ENCODE data around the gene RAI1.

RAI1 gene

DNA sequence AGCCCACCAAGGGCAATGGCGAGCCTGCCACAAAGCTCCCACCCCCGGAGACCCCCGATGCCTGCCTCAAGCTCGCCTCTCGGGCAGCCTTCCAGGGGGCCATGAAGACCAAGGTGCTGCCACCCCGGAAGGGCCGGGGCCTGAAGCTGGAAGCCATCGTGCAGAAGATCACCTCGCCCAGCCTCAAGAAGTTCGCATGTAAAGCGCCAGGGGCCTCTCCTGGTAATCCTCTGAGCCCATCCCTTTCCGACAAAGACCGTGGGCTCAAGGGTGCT lies 115.5 kb downstream of the RAI1 start:
- no peak for DNase-seq (ENCODE audit: extremely low read depth, insufficient read length)
- Histone ChIP-seq H3K4me3 (replicated peaks; ENCODE audit: low read depth, low read length) (no peak overlapping the region), H3K27me3 (replicated peaks; ENCODE audit: control insufficient read depth, insufficient read depth, low read length) (no peaks in the 10 kb centered on the region), H3K36me3 (ENCODE audit: control insufficient read depth, insufficient read depth, low read length) (peaks cover 24% of the 10 kb centered on the region)
- TF ChIP-seq, protein P1, sequence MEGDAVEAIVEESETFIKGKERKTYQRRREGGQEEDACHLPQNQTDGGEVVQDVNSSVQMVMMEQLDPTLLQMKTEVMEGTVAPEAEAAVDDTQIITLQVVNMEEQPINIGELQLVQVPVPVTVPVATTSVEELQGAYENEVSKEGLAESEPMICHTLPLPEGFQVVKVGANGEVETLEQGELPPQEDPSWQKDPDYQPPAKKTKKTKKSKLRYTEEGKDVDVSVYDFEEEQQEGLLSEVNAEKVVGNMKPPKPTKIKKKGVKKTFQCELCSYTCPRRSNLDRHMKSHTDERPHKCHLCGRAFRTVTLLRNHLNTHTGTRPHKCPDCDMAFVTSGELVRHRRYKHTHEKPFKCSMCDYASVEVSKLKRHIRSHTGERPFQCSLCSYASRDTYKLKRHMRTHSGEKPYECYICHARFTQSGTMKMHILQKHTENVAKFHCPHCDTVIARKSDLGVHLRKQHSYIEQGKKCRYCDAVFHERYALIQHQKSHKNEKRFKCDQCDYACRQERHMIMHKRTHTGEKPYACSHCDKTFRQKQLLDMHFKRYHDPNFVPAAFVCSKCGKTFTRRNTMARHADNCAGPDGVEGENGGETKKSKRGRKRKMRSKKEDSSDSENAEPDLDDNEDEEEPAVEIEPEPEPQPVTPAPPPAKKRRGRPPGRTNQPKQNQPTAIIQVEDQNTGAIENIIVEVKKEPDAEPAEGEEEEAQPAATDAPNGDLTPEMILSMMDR (IDR thresholded peaks at IDR 0.05; ENCODE audit: insufficient read depth, low read length, poor library complexity, severe bottlenecking), result no peak

DNA sequence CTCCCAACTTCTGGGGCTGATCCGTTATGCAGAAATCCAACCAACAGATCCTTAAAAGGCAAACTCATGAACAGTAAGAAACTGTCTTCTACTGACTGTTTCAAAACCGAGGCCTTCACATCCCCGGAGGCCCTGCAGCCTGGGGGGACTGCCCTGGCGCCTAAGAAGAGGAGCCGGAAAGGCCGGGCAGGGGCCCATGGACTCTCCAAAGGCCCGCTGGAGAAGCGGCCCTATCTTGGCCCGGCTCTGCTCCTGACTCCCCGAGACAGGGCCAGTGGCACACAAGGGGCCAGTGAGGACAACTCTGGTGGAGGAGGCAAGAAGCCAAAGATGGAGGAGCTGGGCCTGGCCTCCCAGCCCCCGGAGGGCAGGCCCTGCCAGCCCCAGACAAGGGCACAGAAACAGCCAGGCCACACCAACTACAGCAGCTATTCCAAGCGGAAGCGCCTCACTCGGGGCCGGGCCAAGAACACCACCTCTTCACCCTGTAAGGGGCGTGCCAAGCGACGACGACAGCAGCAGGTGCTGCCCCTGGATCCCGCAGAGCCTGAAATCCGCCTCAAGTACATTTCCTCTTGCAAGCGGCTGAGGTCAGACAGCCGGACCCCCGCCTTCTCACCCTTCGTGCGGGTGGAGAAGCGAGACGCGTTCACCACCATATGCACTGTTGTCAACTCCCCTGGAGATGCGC lies 116.0 kb downstream of the RAI1 start:
- H3K27me3 ChIP-seq (replicated peaks; ENCODE audit: control insufficient read depth, insufficient read depth, low read length), result no peaks in the 10 kb centered on the region
- H3K4me3 ChIP-seq (replicated peaks; ENCODE audit: low read depth, low read length), result no peak overlapping the region
- DNase-seq (ENCODE audit: extremely low read depth, insufficient read length), result no peak
- TF ChIP-seq, protein P1 (IDR thresholded peaks at IDR 0.05; ENCODE audit: insufficient read depth, low read length, poor library complexity, severe bottlenecking), result no peak
- H3K36me3 ChIP-seq (ENCODE audit: control insufficient read depth, insufficient read depth, low read length), result peaks cover 24% of the 10 kb centered on the region

DNA sequence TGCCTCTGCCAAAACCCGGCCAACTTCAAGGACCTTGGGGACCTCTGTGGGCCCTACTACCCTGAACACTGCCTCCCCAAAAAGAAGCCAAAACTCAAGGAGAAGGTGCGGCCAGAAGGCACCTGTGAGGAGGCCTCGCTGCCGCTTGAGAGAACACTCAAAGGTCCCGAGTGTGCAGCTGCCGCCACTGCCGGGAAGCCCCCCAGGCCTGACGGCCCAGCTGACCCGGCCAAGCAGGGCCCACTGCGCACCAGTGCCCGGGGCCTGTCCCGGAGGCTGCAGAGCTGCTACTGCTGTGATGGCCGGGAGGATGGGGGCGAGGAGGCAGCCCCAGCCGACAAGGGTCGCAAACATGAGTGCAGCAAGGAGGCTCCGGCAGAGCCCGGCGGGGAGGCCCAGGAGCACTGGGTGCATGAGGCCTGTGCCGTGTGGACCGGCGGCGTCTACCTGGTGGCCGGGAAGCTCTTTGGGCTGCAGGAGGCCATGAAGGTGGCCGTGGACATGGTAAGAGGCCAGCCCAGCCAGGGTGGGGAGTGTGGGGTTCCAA lies 116.8 kb downstream of the RAI1 start:
- no peaks in the 10 kb centered on the region for H3K27me3 ChIP-seq (replicated peaks; ENCODE audit: control insufficient read depth, insufficient read depth, low read length)
- TF ChIP-seq, protein P1 (IDR thresholded peaks at IDR 0.05; ENCODE audit: insufficient read depth, low read length, poor library complexity, severe bottlenecking), result no peak

DNA sequence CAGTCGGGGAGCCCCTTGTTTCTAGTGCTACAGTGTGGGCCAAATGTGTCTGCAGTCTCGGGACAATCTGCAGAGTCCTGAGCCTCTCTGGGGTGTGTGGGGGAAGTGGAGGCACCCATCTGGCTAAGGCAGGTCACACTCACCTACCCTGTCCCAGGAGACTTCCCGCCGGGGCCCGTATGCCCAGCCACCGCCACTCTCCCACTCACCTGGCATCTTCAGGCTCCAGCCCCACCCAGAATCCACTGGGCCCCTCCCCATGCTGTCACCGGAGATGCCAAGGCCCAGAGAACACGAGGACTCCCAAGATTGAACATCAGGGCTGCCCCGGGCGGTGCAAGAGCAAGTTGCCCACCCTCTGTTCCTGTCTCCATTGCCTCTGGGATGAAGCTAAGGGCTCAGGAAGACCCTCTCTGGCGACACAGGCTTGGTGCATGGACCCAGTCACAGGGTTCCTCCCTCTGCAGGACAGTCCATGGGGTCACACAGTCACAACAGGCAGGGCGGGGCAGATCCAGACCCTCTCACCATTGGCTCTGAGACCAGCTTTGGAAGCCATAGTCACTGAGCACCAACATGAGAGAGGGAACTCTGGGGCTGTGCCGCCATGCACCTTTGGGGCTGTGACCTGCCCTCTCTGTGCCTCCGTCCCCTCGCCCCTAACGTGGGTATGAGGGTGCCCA lies 117.5 kb downstream of the RAI1 start:
- no peaks in the 10 kb centered on the region for H3K27me3 ChIP-seq (replicated peaks; ENCODE audit: control insufficient read depth, insufficient read depth, low read length)
- no peak for DNase-seq (ENCODE audit: extremely low read depth, insufficient read length)
- peaks cover 24% of the 10 kb centered on the region for H3K36me3 ChIP-seq (ENCODE audit: control insufficient read depth, insufficient read depth, low read length)
- TF ChIP-seq, protein P1 (IDR thresholded peaks at IDR 0.05; ENCODE audit: insufficient read depth, low read length, poor library complexity, severe bottlenecking), result no peak
- H3K4me3 ChIP-seq (replicated peaks; ENCODE audit: low read depth, low read length), result no peak overlapping the region

More for the DNA sequence above, 116.8 kb downstream of the RAI1 start:
- no peak overlapping the region for H3K4me3 ChIP-seq (replicated peaks; ENCODE audit: low read depth, low read length)
- H3K36me3 ChIP-seq (ENCODE audit: control insufficient read depth, insufficient read depth, low read length), result peaks cover 24% of the 10 kb centered on the region
- no peak for DNase-seq (ENCODE audit: extremely low read depth, insufficient read length)

DNA sequence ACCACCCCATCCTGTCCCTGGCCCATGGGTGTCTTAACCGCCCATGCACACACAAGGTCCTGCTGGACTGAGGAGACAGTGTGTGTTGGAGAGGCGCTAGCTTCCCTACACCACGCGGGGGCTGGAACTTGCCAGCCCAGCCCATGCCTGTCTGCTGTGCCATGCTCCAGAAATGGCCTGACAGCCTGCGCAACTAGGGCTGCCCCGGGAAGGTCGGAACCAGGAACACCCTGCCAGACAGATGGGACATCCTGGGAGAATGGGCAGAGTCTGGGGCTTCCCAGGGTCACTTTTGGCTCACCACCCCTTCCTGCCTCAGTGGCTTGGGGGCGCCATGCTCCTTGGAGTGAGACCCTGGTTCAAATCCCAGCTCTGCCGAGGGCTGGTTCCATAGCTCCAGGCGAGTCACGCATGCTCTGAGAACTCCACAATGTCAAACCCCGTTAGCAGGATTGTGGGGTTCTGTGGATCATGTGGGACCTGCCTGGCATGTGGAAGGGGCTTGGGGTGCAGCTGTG lies 119.3 kb downstream of the RAI1 start:
- H3K4me3 ChIP-seq (replicated peaks; ENCODE audit: low read depth, low read length), result no peak overlapping the region
- TF ChIP-seq, protein P1 (IDR thresholded peaks at IDR 0.05; ENCODE audit: insufficient read depth, low read length, poor library complexity, severe bottlenecking), result no peak
- no peak for DNase-seq (ENCODE audit: extremely low read depth, insufficient read length)
- H3K36me3 ChIP-seq (ENCODE audit: control insufficient read depth, insufficient read depth, low read length), result peaks cover 19% of the 10 kb centered on the region
- H3K27me3 ChIP-seq (replicated peaks; ENCODE audit: control insufficient read depth, insufficient read depth, low read length), result no peaks in the 10 kb centered on the region
